ENCODE results near the gene BANP.
"Not testable (repeated sequence)": the region's sequence is repeated elsewhere in the genome, so short reads cannot be mapped to it uniquely, and the experiment has no call there.

BANP gene

GRCh38 chr16:87926246-87927194 lies 24.7 kb upstream of the BANP start:
- no peak overlapping the region for H3K4me3 ChIP-seq (ENCODE audit: low read depth, low read length)

GRCh38 chr16:87927195-87927562 lies 24.1 kb upstream of the BANP start:
- H3K4me3 ChIP-seq (ENCODE audit: low read depth, low read length) = no peak overlapping the region

GRCh38 chr16:87929986-87930385 lies 21.2 kb upstream of the BANP start:
- no peak overlapping the region for H3K4me3 ChIP-seq (ENCODE audit: low read depth, low read length)

GRCh38 chr16:87930456-87930855 lies 20.8 kb upstream of the BANP start:
- no peak overlapping the region for H3K4me3 ChIP-seq (ENCODE audit: low read depth, low read length)

GRCh38 chr16:87931504-87931903 lies 19.7 kb upstream of the BANP start:
- H3K4me3 ChIP-seq (ENCODE audit: low read depth, low read length) = no peak overlapping the region

GRCh38 chr16:87932475-87933139 lies 18.6 kb upstream of the BANP start:
- not testable (repeated sequence) for H3K4me3 ChIP-seq (ENCODE audit: low read depth, low read length)

- H3K4me3 ChIP-seq (ENCODE audit: low read depth, low read length) = no peak overlapping the region
Measured at GRCh38 chr16:87933140-87933495, 18.1 kb upstream of the BANP start.

- H3K4me3 ChIP-seq (ENCODE audit: low read depth, low read length) = not testable (repeated sequence)
Measured at GRCh38 chr16:87934752-87935425, 16.3 kb upstream of the BANP start.

GRCh38 chr16:87936016-87936374 lies 15.2 kb upstream of the BANP start:
- not testable (repeated sequence) for H3K4me3 ChIP-seq (ENCODE audit: low read depth, low read length)

GRCh38 chr16:87936375-87937230 lies 14.6 kb upstream of the BANP start, which contains the start of gene CA5A:
Gene CA5A, minus strand, starts transcription at chr16:87936529. Its CDS starts 79 bp downstream, at chr16:87936450.
- no peak within 1 kb of the TSS for H3K4me3 ChIP-seq (ENCODE audit: low read depth, low read length)

GRCh38 chr16:87937231-87937542 lies 14.0 kb upstream of the BANP start:
- not testable (repeated sequence) for H3K4me3 ChIP-seq (ENCODE audit: low read depth, low read length)

GRCh38 chr16:87938412-87938949 lies 12.8 kb upstream of the BANP start:
- no peak overlapping the region for H3K4me3 ChIP-seq (ENCODE audit: low read depth, low read length)

- no peak overlapping the region for H3K4me3 ChIP-seq (ENCODE audit: low read depth, low read length)
Measured at GRCh38 chr16:87939562-87940423, 11.4 kb upstream of the BANP start.

GRCh38 chr16:87942680-87943079 lies 8.6 kb upstream of the BANP start:
- H3K4me3 ChIP-seq (ENCODE audit: low read depth, low read length) = no peak overlapping the region

GRCh38 chr16:87945351-87946042 lies 5.7 kb upstream of the BANP start:
- no peak overlapping the region for H3K4me3 ChIP-seq (ENCODE audit: low read depth, low read length)

- H3K4me3 ChIP-seq (ENCODE audit: low read depth, low read length) = no peak overlapping the region
Measured at GRCh38 chr16:87946596-87947347, 4.5 kb upstream of the BANP start.

- H3K4me3 ChIP-seq (ENCODE audit: low read depth, low read length) = no peak overlapping the region
Measured at GRCh38 chr16:87947356-87948118, 3.7 kb upstream of the BANP start.

GRCh38 chr16:87948119-87948545 lies 3.1 kb upstream of the BANP start:
- no peak overlapping the region for H3K4me3 ChIP-seq (ENCODE audit: low read depth, low read length)
